ENCODE results near the gene PRR15. TPM values are rescaled to one million over a fixed set of nuclear protein-coding genes. Genes with fewer than 3 reads are reported as not detected.

The PRR15 gene
- total RNA-seq, 4 donors from 2014 or later: 0.42 to 6.6 (median 4.8) TPM; not detected in 1

- no peak overlapping the region for H3K4me3 ChIP-seq
- H3K9me3 ChIP-seq: peaks cover 0 to 8% (median 2%) of the 10 kb centered on the region in 4 donors
- DNase-seq (ENCODE audit: low spot score in 2 of 2): no peak
- no peaks in the 10 kb centered on the region for H3K36me3 ChIP-seq
- H3K27me3 ChIP-seq: no peaks in the 10 kb centered on the region
- no peaks in the 10 kb centered on the region for H3K4me1 ChIP-seq
- WGBS, 2 donors: 52 to 55% methylated on average over 4 of the region's 4 CpGs
- no peak overlapping the region for H3K27ac ChIP-seq
- no peak for TF ChIP-seq EP300 (IDR thresholded peaks at IDR 0.05)
- TF ChIP-seq POLR2A (IDR thresholded peaks at IDR 0.05): no peak
- no peak for TF ChIP-seq CTCF (IDR thresholded peaks at IDR 0.05)
Observed at GRCh38 chr7:29538389-29538788, 25.2 kb upstream of the PRR15 start.

GRCh38 chr7:29539471-29539870, 24.2 kb upstream of the PRR15 start:
- Histone ChIP-seq H3K36me3 (no peaks in the 10 kb centered on the region), H3K27ac (no peak overlapping the region), H3K27me3 (no peaks in the 10 kb centered on the region), H3K4me3 (no peak overlapping the region), H3K4me1 (no peaks in the 10 kb centered on the region), H3K9me3 (peaks cover 0 to 17% (median 2%) of the 10 kb centered on the region in 4 donors)
- no peak for DNase-seq (ENCODE audit: low spot score in 2 of 2)
- 100% methylated on average over 2 of the region's 2 CpGs for WGBS, 2 donors
- TF ChIP-seq CTCF (IDR thresholded peaks at IDR 0.05) (no peak), EP300 (IDR thresholded peaks at IDR 0.05) (no peak), POLR2A (IDR thresholded peaks at IDR 0.05) (no peak)

GRCh38 chr7:29547421-29547820, 16.2 kb upstream of the PRR15 start:
- H3K4me3 ChIP-seq: no peak overlapping the region
- H3K27me3 ChIP-seq: no peaks in the 10 kb centered on the region
- no peaks in the 10 kb centered on the region for H3K4me1 ChIP-seq
- WGBS, 2 donors: 62 to 75% methylated on average over 3 of the region's 3 CpGs
- no peaks in the 10 kb centered on the region for H3K36me3 ChIP-seq
- no peak overlapping the region for H3K27ac ChIP-seq
- peaks cover 0 to 18% (median 2%) of the 10 kb centered on the region in 4 donors for H3K9me3 ChIP-seq
- no peak for TF ChIP-seq EP300 (IDR thresholded peaks at IDR 0.05)
- no peak for TF ChIP-seq CTCF (IDR thresholded peaks at IDR 0.05)
- TF ChIP-seq POLR2A (IDR thresholded peaks at IDR 0.05): no peak
- DNase-seq (ENCODE audit: low spot score in 2 of 2): no peak

- TF ChIP-seq EP300 (IDR thresholded peaks at IDR 0.05) (no peak), CTCF (IDR thresholded peaks at IDR 0.05) (no peak), POLR2A (IDR thresholded peaks at IDR 0.05) (no peak)
- peaks cover 0 to 9% (median 0%) of the 10 kb centered on the region in 4 donors for H3K9me3 ChIP-seq
- WGBS, 2 donors: 88 to 94% methylated on average over 4 of the region's 4 CpGs
Observed at GRCh38 chr7:29548823-29549222, 14.8 kb upstream of the PRR15 start.

GRCh38 chr7:29552392-29552791, 11.2 kb upstream of the PRR15 start:
- Histone ChIP-seq H3K27ac (no peak overlapping the region), H3K36me3 (no peaks in the 10 kb centered on the region), H3K27me3 (no peaks in the 10 kb centered on the region), H3K4me1 (no peaks in the 10 kb centered on the region), H3K9me3 (no peaks in the 10 kb centered on the region), H3K4me3 (no peak overlapping the region)
- DNase-seq (ENCODE audit: low spot score in 2 of 2): no peak
- WGBS, 2 donors: 86% methylated on average over 4 of the region's 4 CpGs
- TF ChIP-seq CTCF (IDR thresholded peaks at IDR 0.05): no peak
- TF ChIP-seq EP300 (IDR thresholded peaks at IDR 0.05): no peak
- no peak for TF ChIP-seq POLR2A (IDR thresholded peaks at IDR 0.05)

More at GRCh38 chr7:29548823-29549222, 14.8 kb upstream of the PRR15 start:
- Histone ChIP-seq H3K36me3 (no peaks in the 10 kb centered on the region), H3K27ac (no peak overlapping the region), H3K4me1 (no peaks in the 10 kb centered on the region), H3K27me3 (no peaks in the 10 kb centered on the region), H3K4me3 (no peak overlapping the region)
- no peak for DNase-seq (ENCODE audit: low spot score in 2 of 2)
